UCSD-AML1 (cell line): ENCODE measurements around the gene COMMD6.

Experiments used
- DNase-seq: peaks from one replicate; lab custom pipeline; 2025; ENCODE audit not compliant: unreplicated experiment; lab: John Stamatoyannopoulos, UW

Gene COMMD6

GRCh38 chr13:75485286-75486062, 52.2 kb downstream of the COMMD6 start:
- DNase-seq = no peak

- DNase-seq = no peak
These were observed 54.9 kb downstream of the COMMD6 start for GRCh38 chr13:75482820-75483079.

GRCh38 chr13:75482070-75482819, 55.4 kb downstream of the COMMD6 start, which contains the start of gene TBC1D4:
Gene TBC1D4 (minus strand): TSS chr13:75482169. CDS start chr13:75481767, 402 bp downstream.
- DNase-seq = peak; percentile 96

- peak; percentile 66 for DNase-seq
These were observed 56.2 kb downstream of the COMMD6 start for GRCh38 chr13:75481176-75482069.

GRCh38 chr13:75480671-75481175, 56.9 kb downstream of the COMMD6 start:
- peak; percentile 60 for DNase-seq

GRCh38 chr13:75479102-75479740, 58.4 kb downstream of the COMMD6 start:
- no peak for DNase-seq

GRCh38 chr13:75478659-75479058, 59.0 kb downstream of the COMMD6 start:
- no peak for DNase-seq
